Rectal smooth muscle tissue (tissue), 1 donor: Measurements from ENCODE around the gene PES1.
"Not testable (repeated sequence)": the region's sequence is repeated elsewhere in the genome, so short reads cannot be mapped to it uniquely, and the experiment has no call there.

Source experiments
- H3K27ac ChIP-seq: one replicate; pipeline ENCODE4 v1.7.0; 2013; ENCODE audit warnings: low read depth, low read length, inconsistent platforms
- H3K27me3 ChIP-seq: one replicate; pipeline ENCODE4 v1.7.0; 2013; ENCODE audit warnings: low read length; ENCODE audit not compliant: control insufficient read depth, insufficient read depth
- H3K36me3 ChIP-seq: one replicate; pipeline ENCODE4 v1.7.0; 2013; ENCODE audit warnings: low read length; ENCODE audit not compliant: control insufficient read depth, insufficient read depth
- H3K4me1 ChIP-seq: one replicate; pipeline ENCODE4 v1.7.0; 2013; ENCODE audit warnings: low read length; ENCODE audit not compliant: control insufficient read depth, insufficient read depth
- H3K4me3 ChIP-seq: one replicate; pipeline ENCODE4 v1.7.0; 2013; ENCODE audit warnings: low read length
- H3K9ac ChIP-seq: one replicate; pipeline ENCODE4 v1.7.0; 2013; ENCODE audit warnings: low read length

Gene PES1

GRCh38 chr22:30591588-30592359 is at the start of gene PES1:
Gene PES1, minus strand, starts transcription at chr22:30591910. Its CDS starts 77 bp downstream, at chr22:30591833.
- peak within 1 kb of the TSS; percentile 84 for H3K27ac ChIP-seq

GRCh38 chr22:30640839-30641430 is 49.2 kb upstream of the PES1 start:
- no peak overlapping the region for H3K9ac ChIP-seq
- H3K27me3 ChIP-seq = no peaks in the 10 kb centered on the region

More at GRCh38 chr22:30591588-30592359, at the start of gene PES1:
- peak within 1 kb of the TSS; percentile 86 for H3K4me3 ChIP-seq
- peaks cover 24% of the 10 kb centered on the region for H3K36me3 ChIP-seq
- peaks cover 8% of the 10 kb centered on the region for H3K4me1 ChIP-seq
- H3K9ac ChIP-seq = peak within 1 kb of the TSS; percentile 74
- no peaks in the 10 kb centered on the region for H3K27me3 ChIP-seq

GRCh38 chr22:30640361-30640760 is 48.7 kb upstream of the PES1 start:
- Histone ChIP-seq H3K9ac (no peak overlapping the region), H3K4me3 (no peak overlapping the region), H3K4me1 (peaks cover 10% of the 10 kb centered on the region), H3K27me3 (no peaks in the 10 kb centered on the region), H3K36me3 (no peaks in the 10 kb centered on the region), H3K27ac (no peak overlapping the region)

More at GRCh38 chr22:30640839-30641430, 49.2 kb upstream of the PES1 start:
- H3K27ac ChIP-seq = no peak overlapping the region
- no peaks in the 10 kb centered on the region for H3K36me3 ChIP-seq
- H3K4me1 ChIP-seq = peaks cover 9% of the 10 kb centered on the region
- H3K4me3 ChIP-seq = no peak overlapping the region

- Histone ChIP-seq H3K36me3 (no peaks in the 10 kb centered on the region), H3K27ac (no peak overlapping the region), H3K4me3 (peak overlapping the region; percentile 88), H3K4me1 (peaks cover 15% of the 10 kb centered on the region), H3K27me3 (no peaks in the 10 kb centered on the region), H3K9ac (no peak overlapping the region)
Measured at GRCh38 chr22:30637701-30638114, 46.0 kb upstream of the PES1 start.

- peak overlapping the region; percentile 91 for H3K27ac ChIP-seq
- H3K4me1 ChIP-seq = peaks cover 15% of the 10 kb centered on the region
- H3K27me3 ChIP-seq = no peaks in the 10 kb centered on the region
- no peaks in the 10 kb centered on the region for H3K36me3 ChIP-seq
- H3K9ac ChIP-seq = peak overlapping the region; percentile 83
- peak overlapping the region; percentile 88 for H3K4me3 ChIP-seq
Measured at GRCh38 chr22:30636226-30637077, 44.7 kb upstream of the PES1 start.

GRCh38 chr22:30635273-30636225 is 43.8 kb upstream of the PES1 start, which contains the start of gene SLC35E4:
Gene SLC35E4, plus strand, starts transcription at chr22:30635781. Its CDS starts 670 bp downstream, at chr22:30636451.
- H3K9ac ChIP-seq = peak within 1 kb of the TSS; percentile 83
- peak within 1 kb of the TSS; percentile 88 for H3K4me3 ChIP-seq
- H3K27ac ChIP-seq = peak within 1 kb of the TSS; percentile 91
- H3K4me1 ChIP-seq = peaks cover 15% of the 10 kb centered on the region
- H3K27me3 ChIP-seq = no peaks in the 10 kb centered on the region
- no peaks in the 10 kb centered on the region for H3K36me3 ChIP-seq

GRCh38 chr22:30634471-30635233 is 42.9 kb upstream of the PES1 start:
- Histone ChIP-seq H3K27ac (peak overlapping the region; percentile 91), H3K9ac (peak overlapping the region; percentile 60), H3K36me3 (no peaks in the 10 kb centered on the region), H3K4me1 (peaks cover 15% of the 10 kb centered on the region), H3K4me3 (peak overlapping the region; percentile 69), H3K27me3 (no peaks in the 10 kb centered on the region)

GRCh38 chr22:30631469-30631868 is 39.8 kb upstream of the PES1 start:
- H3K4me1 ChIP-seq = peaks cover 11% of the 10 kb centered on the region
- H3K4me3 ChIP-seq, H3K36me3 ChIP-seq, H3K27ac ChIP-seq, H3K27me3 ChIP-seq, H3K9ac ChIP-seq: not testable (repeated sequence)

- Histone ChIP-seq H3K9ac (no peak overlapping the region), H3K4me3 (no peak overlapping the region), H3K36me3 (no peaks in the 10 kb centered on the region), H3K27ac (no peak overlapping the region), H3K27me3 (no peaks in the 10 kb centered on the region), H3K4me1 (no peaks in the 10 kb centered on the region)
Measured at GRCh38 chr22:30628491-30628890, 36.8 kb upstream of the PES1 start.

- Histone ChIP-seq H3K9ac (no peak overlapping the region), H3K4me3 (no peak overlapping the region)
Measured at GRCh38 chr22:30627471-30627870, 35.8 kb upstream of the PES1 start.

GRCh38 chr22:30626413-30626812 is 34.7 kb upstream of the PES1 start:
- no peaks in the 10 kb centered on the region for H3K27me3 ChIP-seq
- no peaks in the 10 kb centered on the region for H3K4me1 ChIP-seq
- no peaks in the 10 kb centered on the region for H3K36me3 ChIP-seq
- H3K9ac ChIP-seq = no peak overlapping the region
- H3K4me3 ChIP-seq = no peak overlapping the region
- H3K27ac ChIP-seq = no peak overlapping the region

More at GRCh38 chr22:30627471-30627870, 35.8 kb upstream of the PES1 start:
- Histone ChIP-seq H3K36me3 (no peaks in the 10 kb centered on the region), H3K4me1 (no peaks in the 10 kb centered on the region), H3K27ac (no peak overlapping the region), H3K27me3 (no peaks in the 10 kb centered on the region)
